HG03045 (cell line): Measurements from ENCODE around the gene GJA4.

ENCODE experiments used
- ATAC-seq: cut with Tn5 transposase; IDR thresholded peaks from one replicate; pipeline ENCODE4 v1.9.1; 2021; ENCODE audit warnings: mild to moderate bottlenecking, moderate library complexity; ENCODE audit not compliant: unreplicated experiment

The GJA4 gene

GRCh38 chr1:34829250-34829649 lies 36.5 kb downstream of the GJA4 start:
- ATAC-seq = no peak

GRCh38 chr1:34831721-34832246 lies 39.0 kb downstream of the GJA4 start:
- ATAC-seq = no peak

GRCh38 chr1:34833711-34834110 lies 40.9 kb downstream of the GJA4 start:
- ATAC-seq = no peak

- ATAC-seq = no peak
Measured at GRCh38 chr1:34839526-34840305, 46.9 kb downstream of the GJA4 start.

GRCh38 chr1:34840426-34840825 lies 47.6 kb downstream of the GJA4 start:
- no peak for ATAC-seq

- ATAC-seq = no peak
Measured at GRCh38 chr1:34842073-34842472, 49.3 kb downstream of the GJA4 start.

- no peak for ATAC-seq
Measured at GRCh38 chr1:34842952-34843371, 50.2 kb downstream of the GJA4 start.

GRCh38 chr1:34843392-34844251 lies 50.8 kb downstream of the GJA4 start:
- no peak for ATAC-seq

GRCh38 chr1:34844252-34844634 lies 51.4 kb downstream of the GJA4 start:
- no peak for ATAC-seq
